CD4-positive, alpha-beta T cell treated with Interleukin-4 for 1 hour (primary cell): ENCODE results near the gene DUSP22.
A peak's percentile ranks its signal among the peaks of the same experiment; 100 is the strongest.

ENCODE experiments used
- DNase-seq, 2 donors: peaks; one replicate each; pipeline ENCODE4 v3.0.0-alpha.2; 2020 to 2022

Gene DUSP22

DNA sequence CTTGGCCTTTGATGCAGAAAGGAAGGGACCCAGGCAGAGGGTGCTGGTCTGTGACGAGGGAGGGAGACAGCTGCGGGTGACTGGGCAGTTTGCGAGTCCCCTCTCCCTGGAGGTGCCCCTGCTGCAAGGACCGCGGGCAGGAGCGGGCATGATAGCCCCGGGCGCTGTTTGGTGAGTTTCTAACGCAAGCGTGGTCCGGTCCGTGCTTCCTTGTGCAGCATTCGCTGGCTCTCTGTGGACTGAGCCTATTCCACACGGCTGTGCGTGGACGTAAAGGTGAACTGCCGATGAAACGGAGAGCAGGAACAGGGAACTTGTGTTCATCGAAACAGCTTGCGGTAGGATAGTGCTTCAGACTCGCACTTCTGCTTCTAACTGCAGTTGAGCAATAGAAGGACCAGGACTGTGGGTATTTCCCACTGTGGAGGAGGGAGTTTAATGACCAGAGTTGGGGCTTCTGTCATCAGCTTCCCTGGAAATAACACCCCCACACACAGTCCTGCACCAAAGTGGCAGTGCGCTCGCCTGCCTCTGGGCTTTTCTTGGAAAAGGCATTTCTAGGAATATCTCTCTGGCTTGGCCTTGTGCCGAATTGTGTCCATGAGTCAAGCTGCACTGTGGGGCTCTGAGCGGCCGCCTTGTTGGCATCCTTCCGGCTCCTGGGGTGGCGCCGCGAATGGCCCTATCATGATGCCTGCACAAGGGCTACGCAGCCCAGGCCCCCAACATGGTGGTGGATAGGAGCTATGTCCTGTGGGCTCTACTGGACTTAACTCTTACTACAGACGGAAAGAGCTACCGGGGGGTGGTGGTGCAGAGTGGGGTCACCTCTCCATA, 48.9 kb downstream of the DUSP22 start:
- DNase-seq, result peak; percentile 50 to 83

DNA sequence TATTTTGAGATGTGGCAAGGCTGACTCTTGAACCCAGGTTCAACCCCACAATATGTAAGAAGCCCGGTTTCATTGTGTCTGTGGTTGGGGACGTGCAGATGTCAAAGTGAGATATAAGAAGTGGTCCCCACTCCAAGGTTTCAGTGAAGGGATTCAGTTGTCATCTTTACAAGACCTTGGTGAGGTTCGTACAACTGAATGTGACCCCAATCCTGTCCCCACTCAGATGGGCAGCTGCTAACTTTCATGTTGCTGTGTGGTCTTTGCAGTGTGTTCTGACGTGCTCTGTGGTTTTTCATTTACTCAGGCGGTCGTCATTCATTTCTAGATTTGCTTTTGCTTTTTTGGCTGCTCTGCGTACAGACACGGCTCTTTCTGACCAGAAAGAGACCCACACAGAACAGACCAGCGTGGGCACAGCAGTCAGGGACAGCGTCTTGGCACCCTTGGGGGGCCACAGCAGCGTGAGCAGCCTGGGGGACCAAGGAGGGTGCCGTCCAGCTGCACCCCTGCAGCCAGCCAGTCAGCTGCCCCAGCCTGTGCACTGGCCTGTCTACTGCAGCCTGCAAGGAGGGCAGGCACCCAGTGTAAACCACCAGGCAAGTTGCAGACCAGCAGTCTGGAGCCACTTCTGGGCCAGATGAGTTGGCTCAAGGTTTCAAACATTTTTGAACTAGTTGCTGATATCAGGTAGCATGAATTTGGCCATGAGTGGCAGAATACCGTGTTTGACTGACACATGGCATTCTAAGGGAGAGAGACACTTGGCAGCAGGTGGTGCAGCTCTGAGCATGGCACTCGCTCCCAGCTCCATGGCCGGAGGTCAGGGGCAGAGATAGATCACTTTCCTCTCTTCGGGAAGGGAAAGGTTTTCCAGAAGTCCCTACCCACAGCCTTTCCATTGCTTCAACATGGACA, 49.9 kb downstream of the DUSP22 start:
- no peak for DNase-seq

DNA sequence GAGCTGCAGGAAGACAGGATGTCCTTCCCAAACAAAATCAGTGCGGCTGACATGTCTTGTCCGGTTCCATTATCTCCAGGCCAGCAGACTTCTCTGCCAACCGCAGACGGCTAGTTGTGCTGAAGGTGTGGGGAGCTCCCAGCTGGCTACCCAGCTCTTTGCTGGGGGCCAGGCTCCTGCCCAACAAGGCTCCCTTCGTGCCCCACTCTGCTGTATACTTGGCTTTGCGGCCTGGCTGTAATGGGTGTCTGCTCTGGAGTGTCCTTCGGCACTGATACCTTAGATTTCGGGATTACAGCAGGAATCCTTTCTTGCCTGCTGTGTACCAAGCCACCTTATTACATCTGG, 50.5 kb downstream of the DUSP22 start:
- DNase-seq, result no peak

DNA sequence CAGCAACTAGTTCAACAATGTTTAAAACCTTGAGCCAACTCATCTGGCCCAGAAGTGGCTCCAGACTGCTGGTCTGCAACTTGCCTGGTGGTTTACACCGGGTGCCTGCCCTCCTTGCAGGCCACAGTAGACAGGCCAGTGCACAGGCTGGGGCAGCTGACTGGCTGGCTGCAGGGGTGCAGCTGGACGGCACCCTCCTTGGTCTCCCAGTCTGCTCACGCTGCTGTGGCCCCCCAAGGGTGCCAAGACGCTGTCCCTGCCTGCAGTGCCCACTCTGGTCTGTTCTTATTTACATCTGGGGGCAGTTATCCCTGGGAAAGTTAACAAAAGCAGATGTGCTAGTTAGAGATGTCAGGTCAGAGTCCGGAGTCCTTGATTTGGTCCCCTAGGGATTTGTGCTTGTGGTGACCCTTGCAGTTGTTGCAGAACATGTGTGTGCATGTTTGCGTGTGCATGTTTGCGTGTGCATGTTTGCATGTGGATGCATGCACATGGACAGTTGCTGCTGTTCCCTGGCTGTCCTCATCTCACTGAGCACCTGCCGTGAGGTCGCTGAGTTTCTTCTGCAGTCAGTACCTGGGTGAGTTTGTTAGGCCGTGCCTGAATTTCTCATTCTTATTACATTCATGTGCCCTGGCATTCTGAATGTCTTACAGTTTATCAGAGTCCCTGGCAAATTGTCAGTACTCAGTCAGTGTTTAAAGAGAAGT, 51.1 kb downstream of the DUSP22 start:
- DNase-seq, result no peak

DNA sequence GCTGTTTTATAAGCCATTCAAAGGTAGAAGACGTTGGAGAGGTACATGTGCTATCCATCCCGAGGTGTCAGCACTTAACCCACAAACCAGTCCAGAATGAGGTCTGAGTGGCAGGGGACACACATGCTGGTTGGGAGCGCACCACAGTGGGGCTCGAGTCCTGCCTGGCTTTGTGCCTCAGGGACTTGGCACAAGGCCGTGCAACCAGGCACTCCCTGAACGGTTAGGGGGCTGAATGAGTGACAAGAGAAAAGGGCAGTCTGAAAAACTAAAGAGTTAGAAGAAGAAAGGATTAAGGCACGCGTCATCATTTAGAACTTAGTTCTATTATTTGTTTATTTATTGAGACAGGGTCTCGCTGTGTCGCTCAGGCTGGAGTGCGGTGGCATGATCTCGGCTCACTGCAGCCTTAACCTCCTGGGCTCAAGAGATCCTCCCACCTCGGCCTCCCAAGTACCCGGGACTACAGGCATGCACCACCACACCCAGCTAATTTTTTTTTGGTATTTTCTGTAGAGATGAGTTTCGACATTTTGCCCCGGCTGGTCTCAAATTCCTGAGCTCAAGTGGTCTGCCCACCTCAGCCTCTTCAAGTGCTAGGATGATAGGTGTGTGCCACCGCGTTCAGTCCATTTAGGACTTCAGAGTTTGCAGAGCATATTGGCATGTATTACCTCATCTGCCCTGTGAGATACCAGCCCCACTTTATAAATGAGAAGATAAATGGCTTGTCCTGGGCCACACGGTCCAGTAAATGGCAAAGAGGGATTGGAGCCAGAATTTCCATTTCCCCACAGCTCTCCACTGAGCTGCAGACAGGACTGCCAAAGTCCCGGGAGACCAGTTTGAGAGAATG, 51.9 kb downstream of the DUSP22 start:
- no peak for DNase-seq

DNA sequence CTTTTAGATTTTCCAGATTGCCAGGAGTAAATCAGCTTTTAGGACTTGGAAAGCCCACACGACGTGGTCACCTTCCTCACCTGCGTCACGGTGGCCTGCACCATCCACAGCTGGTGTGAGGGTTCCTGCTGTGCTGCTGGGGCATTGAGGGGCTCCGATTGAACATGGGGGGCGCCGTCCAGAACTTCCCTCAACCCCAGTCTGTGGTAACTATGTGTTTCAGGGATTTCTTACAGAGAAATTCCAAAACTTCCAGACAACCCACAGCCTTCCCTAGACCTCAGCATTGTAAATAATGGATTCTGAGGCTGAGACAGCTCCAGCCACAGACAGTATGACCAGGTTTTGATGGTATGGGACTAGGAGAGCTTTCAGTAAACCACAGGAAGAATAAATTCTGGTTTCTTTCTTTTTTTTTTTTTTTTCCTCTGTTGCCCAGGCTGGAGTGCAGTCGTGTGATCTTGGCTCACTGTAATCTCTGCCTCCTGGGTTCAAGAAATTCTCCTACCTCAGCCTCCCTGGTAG, 52.6 kb downstream of the DUSP22 start:
- no peak for DNase-seq

DNA sequence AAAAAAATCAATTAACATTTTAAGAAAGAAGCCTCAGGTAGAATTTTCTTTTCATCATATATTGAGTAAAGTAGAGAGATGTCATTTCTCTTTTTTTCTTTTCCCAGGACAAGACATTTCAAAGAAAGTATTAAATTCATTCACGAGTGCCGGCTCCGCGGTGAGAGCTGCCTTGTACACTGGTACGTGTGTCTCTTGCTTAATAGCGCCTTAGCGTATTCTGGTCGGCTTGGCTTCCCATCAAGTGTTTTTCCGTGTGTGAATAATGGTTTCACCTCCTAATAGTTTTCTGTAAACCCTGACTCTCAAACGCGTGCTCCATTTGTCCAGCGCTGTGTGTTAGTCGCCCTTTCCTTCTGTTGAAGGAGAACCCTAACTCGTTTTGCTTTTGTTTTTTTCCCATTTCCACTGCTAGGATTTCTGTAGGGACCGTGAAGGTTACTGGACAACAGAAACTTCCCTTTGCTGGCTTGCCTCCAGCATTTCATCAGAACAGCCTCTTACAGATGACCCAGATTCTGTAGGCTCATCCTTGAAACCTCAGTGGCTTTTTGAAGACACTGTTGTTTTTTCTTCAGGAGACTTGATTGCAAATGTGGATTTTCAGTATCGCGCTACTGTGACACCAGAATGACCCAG, 53.6 kb downstream of the DUSP22 start:
- no peak for DNase-seq

DNA sequence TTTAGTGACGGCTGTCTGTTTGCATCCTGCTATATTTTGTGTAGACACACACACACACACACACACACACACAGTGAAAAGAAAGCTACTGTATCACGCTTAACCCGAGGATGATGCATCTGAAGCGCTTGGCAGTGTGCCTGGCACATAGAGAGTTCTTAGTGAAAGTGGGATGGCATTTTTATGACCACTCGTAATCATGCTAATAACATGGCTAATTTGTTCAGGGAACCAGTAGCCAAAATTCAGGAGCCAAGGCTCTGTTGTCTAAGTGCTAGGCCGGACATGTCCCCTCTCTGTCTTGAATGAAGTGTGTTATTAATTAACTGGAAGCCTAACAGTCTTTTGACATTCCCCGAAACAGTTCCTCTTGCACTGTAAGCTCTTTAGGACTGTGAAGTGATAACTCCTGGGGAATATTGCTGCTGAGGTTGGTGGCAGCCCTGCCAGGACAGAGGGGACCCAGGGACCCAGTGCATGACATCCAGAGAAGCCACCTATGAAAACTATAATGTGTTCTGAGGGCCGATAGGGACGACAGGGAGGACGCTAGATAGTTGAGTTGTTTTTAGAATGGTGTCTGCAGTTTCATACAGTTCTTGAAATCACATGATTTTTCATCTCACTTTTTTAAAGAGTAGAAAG, 54.2 kb downstream of the DUSP22 start:
- DNase-seq, result no peak

DNA sequence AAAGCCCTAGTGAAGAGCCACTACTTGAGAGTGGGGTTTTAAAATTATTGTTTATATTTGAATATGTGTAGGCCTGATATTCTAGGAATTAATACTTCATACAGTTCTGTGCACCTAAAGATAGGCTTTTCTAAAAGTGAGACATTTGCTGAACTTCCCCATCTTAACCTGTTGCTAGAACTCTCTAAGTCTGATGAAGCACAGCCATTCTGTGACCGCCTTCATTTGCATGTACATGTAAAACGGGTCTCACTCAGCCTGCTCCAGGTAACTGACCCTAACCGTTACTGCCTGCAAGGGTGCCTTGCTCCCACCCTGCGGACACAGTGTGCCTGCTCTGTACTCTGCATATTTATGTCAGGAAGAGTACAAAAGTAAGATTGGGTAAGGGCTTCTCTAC, 54.9 kb downstream of the DUSP22 start:
- peak in 1 of 2 donors; percentile 44 for DNase-seq

DNA sequence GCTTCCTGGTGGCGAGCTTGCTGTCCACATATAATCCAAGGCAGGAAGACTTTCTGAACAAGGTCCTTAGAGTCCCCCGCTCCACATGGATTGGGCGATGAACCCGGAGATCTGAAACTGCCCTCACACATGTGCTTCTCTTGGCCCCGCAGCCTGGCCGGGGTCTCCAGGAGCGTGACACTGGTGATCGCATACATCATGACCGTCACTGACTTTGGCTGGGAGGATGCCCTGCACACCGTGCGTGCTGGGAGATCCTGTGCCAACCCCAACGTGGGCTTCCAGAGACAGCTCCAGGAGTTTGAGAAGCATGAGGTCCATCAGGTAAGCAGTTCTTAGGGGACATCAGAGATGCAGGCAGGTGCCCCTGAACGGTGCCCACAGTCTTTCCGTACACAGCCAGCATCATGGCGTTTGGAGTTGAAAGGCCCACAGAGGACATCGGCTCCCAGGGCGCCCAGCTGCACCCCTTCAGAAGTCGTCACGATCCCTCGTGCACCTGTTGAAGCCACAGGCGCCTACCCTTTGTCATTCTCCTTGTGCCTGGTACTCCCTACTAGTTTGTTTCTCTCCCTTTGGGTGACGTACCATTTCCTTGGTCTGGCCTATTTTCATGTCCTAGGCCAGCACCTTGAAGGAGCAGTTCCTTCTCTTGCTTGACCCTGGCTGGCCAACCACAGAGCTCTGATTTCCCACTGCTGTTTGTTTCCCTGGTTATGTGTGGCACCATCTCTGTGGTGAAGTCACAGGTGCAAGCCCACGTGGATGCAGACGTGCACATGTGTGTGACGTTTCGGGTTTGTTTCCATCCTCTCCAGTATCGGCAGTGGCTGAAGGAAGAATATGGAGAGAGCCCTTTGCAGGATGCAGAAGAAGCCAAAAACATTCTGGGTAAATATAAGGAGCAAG, 55.9 kb downstream of the DUSP22 start:
- DNase-seq, result no peak

DNA sequence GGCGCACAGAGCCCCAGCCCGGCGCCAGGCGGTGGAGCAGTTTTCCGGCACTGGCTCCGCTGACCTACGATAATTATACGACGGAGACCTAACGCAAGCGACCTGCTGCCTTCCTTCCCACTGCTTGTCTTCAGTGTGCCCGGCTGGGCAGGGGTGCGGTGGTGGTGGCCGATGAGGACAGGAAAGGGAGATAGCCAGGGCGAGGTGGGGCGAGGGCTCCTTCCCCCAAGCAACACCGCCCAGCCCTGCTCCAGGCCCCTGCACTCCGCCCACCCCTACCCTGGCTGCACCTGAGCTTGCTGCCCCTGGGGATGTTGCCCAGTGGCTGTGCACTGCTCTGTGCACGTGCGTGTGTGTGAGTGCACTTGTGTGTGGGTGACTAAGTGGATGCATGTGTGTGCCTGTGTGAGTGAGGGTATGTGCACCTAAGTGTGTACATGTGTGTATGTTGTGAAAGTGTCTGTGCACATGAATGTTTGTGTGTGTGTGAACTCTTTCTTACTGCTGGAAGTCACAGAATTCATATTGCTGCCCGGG, 56.6 kb downstream of the DUSP22 start:
- no peak for DNase-seq

DNA sequence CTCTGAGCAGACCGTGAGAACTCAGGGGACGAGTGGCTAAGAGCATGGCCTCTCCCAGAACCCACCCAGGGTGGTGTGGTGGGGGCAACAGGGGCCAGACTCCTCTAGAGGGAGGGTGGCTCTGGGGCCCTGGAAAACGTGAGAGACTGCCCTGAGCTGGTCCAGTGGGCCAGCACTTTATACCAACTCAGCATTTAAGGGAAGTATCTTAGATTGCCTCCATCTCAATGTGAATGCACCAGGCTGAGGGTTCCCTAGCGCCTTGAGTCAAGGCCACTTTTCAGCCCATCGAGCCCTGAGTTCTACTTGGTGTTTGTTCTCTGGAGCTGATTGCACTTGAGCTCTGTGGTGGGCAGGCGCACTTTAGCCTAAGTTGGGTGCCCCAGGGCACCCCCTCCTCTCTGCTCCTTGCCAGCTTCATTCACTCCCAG, 57.2 kb downstream of the DUSP22 start:
- no peak for DNase-seq

DNA sequence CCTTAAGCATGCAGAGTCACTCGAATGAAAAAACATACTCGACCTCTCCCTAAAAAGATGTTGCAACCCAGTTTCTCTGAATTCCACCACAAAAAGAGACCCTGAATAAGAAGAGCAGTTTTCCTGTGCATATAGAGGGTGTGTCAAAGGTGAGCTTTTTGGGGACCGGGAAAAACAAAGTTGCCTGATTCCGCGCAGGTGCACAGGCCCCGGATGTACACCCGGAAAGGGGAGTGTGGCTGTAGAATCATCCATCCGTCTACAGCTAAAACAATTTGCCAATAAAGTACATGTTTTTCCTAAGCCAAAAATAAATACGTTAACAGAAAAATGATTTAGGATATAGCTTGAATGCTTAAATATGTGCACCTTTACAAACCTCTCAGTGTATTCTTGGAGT, 58.1 kb downstream of the DUSP22 start:
- no peak for DNase-seq

DNA sequence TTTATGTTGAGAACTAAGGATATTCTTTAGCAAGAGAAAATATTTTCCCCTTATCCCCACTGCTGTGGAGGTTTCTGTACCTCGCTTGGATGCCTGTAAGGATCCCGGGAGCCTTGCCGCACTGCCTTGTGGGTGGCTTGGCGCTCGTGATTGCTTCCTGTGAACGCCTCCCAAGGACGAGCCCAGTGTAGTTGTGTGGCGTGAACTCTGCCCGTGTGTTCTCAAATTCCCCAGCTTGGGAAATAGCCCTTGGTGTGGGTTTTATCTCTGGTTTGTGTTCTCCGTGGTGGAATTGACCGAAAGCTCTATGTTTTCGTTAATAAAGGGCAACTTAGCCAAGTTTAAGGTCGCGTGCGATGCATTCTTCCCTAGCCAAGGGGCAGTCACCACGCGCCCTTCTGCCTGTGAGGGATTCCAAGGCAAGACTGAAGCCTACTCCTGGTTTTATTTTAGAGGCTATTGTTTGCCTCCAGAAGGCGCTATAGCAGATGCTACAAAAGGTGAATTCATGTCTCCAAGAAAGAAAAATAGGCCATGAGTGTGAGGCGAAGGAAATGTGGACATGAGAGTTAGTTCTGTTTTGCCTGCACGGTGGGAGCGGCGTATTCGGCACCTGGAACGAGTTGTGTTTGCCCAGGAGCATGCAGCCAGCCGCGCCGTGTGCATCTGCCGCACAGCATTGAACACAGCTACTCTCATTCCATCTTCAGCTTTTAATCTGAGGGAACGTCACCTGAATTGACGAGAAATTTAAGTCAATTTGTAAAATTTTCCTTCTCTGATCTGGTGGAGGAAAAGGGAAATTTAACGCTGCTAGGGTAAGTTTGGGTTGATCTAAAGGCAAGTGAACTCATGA, 59.0 kb downstream of the DUSP22 start:
- DNase-seq, result no peak

DNA sequence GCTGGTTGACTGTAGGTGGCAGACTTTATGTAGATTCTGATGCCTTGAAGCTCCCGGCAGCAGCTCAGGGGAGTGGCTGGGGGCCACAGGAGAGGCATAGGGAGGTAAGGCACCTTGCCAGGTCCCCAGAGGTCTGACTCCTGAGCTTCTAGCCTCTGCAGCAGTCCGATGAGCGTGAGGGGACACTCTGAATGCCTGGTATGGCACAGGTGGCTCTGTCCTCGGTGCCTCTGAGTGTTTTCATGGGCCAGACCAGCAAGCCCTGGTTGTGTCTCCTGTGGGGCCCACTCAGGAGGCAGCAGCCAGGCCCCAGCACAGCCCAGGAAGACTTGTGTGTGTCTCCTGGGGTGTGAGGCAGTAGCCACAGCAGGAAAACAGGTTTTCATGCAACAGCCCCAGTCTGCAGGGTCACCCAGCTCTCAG, 59.6 kb downstream of the DUSP22 start:
- no peak for DNase-seq

DNA sequence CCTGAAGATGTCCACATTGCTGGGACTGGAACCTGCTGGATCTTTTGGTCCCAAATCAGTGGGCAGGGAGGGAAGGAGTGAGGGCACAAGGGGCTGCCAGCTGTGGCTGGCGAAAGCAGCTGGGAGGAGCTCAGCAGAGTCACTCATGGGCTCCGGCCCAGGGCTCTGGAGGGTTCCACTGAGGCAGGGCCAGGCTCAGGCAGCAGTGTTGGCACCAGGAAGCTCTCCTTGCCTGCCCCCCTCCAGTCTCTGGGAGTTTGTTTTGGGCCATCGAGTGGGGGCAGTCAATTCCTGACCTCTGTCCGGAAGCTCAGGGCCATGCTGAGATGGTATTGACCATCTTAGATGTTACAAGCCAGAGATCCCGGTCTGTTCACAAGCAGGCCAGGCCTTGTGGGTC, 60.2 kb downstream of the DUSP22 start:
- no peak for DNase-seq

DNA sequence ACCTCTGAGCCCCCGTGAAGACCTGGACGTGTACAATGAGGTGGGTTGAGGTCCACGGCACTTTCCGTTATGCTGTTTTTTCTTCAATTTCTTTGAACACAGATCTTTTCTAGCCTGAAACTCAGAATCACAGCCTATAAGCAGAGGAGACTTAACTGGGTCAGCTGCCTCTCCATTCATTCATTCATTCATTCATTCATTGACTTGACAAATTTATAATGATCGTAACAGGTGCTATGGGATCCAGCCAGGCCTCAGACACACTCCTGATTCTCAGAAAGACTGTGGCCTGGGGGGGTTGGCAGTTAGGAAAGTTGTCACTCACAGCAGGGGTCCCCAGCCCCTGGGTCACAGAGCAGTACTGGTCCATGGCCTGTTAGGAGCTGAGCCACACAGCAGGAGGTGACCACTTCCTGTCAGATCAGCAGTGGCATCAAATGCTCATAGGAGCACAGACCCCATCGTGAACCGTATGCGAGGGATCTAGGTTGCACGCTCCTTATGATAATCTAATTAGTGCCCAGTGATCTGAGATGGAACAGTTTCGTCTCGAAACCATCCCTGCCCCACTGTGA, 60.7 kb downstream of the DUSP22 start:
- DNase-seq, result no peak
